CD4-positive, alpha-beta T cell treated with Interleukin-15 for 4 hours (primary cell): ENCODE measurements around the gene HDGFL1.

ENCODE experiments used
- DNase-seq: peaks from one replicate; pipeline ENCODE4 v3.0.0-alpha.2; 2020; ENCODE audit warnings: low spot score

Gene HDGFL1

GRCh38 chr6:22569281-22570184, at the start of gene HDGFL1:
TSS of gene HDGFL1 (plus strand) at chr6:22569566. CDS start at chr6:22569576, 10 bp downstream.
- no peak for DNase-seq

- no peak for DNase-seq
Observed at GRCh38 chr6:22521035-22521434, 48.3 kb upstream of the HDGFL1 start.

- DNase-seq, result no peak
Observed at GRCh38 chr6:22526736-22527135, 42.6 kb upstream of the HDGFL1 start.

GRCh38 chr6:22529866-22530265, 39.5 kb upstream of the HDGFL1 start:
- no peak for DNase-seq

- no peak for DNase-seq
Observed at GRCh38 chr6:22530506-22530905, 38.9 kb upstream of the HDGFL1 start.

- no peak for DNase-seq
Observed at GRCh38 chr6:22536122-22536521, 33.2 kb upstream of the HDGFL1 start.

- no peak for DNase-seq
Observed at GRCh38 chr6:22544476-22544875, 24.9 kb upstream of the HDGFL1 start.

GRCh38 chr6:22545051-22545450, 24.3 kb upstream of the HDGFL1 start:
- no peak for DNase-seq

GRCh38 chr6:22546236-22546635, 23.1 kb upstream of the HDGFL1 start:
- DNase-seq, result no peak

GRCh38 chr6:22550971-22551670, 18.2 kb upstream of the HDGFL1 start:
- no peak for DNase-seq

GRCh38 chr6:22556266-22556665, 13.1 kb upstream of the HDGFL1 start:
- DNase-seq, result no peak

- DNase-seq, result no peak
Observed at GRCh38 chr6:22557007-22557406, 12.4 kb upstream of the HDGFL1 start.

- DNase-seq, result no peak
Observed at GRCh38 chr6:22558288-22558882, 11.0 kb upstream of the HDGFL1 start.

GRCh38 chr6:22568854-22569253, 512 bp upstream of the HDGFL1 start:
- no peak for DNase-seq

- DNase-seq, result no peak
Observed at GRCh38 chr6:22570185-22570551, 802 bp downstream of the HDGFL1 start.

GRCh38 chr6:22575190-22575589, 5.8 kb downstream of the HDGFL1 start:
- no peak for DNase-seq

- no peak for DNase-seq
Observed at GRCh38 chr6:22579439-22579838, 10.1 kb downstream of the HDGFL1 start.

GRCh38 chr6:22580337-22580736, 11.0 kb downstream of the HDGFL1 start:
- DNase-seq, result no peak

GRCh38 chr6:22582417-22583205, 13.2 kb downstream of the HDGFL1 start:
- DNase-seq, result no peak

- DNase-seq, result no peak
Observed at GRCh38 chr6:22583230-22583629, 13.9 kb downstream of the HDGFL1 start.

- no peak for DNase-seq
Observed at GRCh38 chr6:22583927-22584326, 14.6 kb downstream of the HDGFL1 start.

GRCh38 chr6:22589118-22589517, 19.8 kb downstream of the HDGFL1 start:
- DNase-seq, result no peak
